Upper lobe of left lung (tissue), 6 donors: ENCODE results near the gene ALKBH5. TPM values are rescaled to one million over a fixed set of nuclear protein-coding genes. Genes with fewer than 3 reads are reported as not detected.

Experiments
- ATAC-seq, 2 donors: fragments of 200-7000 bp; cut with Tn5 transposase; one replicate each; pipeline ENCODE4 v1.9.1; 2022; ENCODE audit warnings: mild to moderate bottlenecking in 2 of 2, moderate library complexity in 2 of 2; ENCODE audit not compliant: low FRiP score in 2 of 2
- DNase-seq, 2 donors: peaks; one replicate each; pipeline ENCODE4 v3.0.0-alpha.2; 2019 to 2020
- H3K27ac ChIP-seq, 4 donors: fragments of 200-600 bp; sonication (generic); one replicate each; pipeline ENCODE4 v1.5.1; 2016 to 2019
- H3K27me3 ChIP-seq, 4 donors: fragments of 200-600 bp; sonication (generic); one replicate each; pipeline ENCODE4 v1.5.1; 2017 to 2019
- H3K36me3 ChIP-seq, 4 donors: fragments of 200-600 bp; sonication (generic); one replicate each; pipeline ENCODE4 v1.5.1; 2016 to 2019
- H3K4me1 ChIP-seq, 4 donors: fragments of 200-600 bp; sonication (generic); one replicate each; pipeline ENCODE4 v1.5.1; 2018 to 2019
- H3K4me3 ChIP-seq, 4 donors: fragments of 200-600 bp; sonication (generic); one replicate each; pipeline ENCODE4 v1.5.1; 2017 to 2019; ENCODE audit warnings: mild to moderate bottlenecking in 2 of 4, moderate library complexity in 1 of 4
- H3K9me3 ChIP-seq, 4 donors: fragments of 200-600 bp; sonication (generic); one replicate each; pipeline ENCODE4 v1.5.1; 2018 to 2019
- EP300 ChIP-seq, 4 donors: sonication (generic); formaldehyde crosslinking; IDR thresholded peaks; one replicate each; pipeline ENCODE4 v1.5.1; 2017; ENCODE audit warnings: antibody characterized with exemption in 4 of 4, control low read depth in 2 of 4
- POLR2A ChIP-seq, 4 donors: fragments of 450-650 bp; IDR thresholded peaks; one replicate each; pipeline ENCODE4 v1.5.1; 2016 to 2017; ENCODE audit warnings: antibody characterized with exemption in 4 of 4, mild to moderate bottlenecking in 2 of 4
- POLR2AphosphoS5 ChIP-seq, 2 donors: sonication (generic); formaldehyde crosslinking; IDR thresholded peaks; one replicate each; pipeline ENCODE4 v1.5.1; 2017; ENCODE audit warnings: antibody characterized with exemption in 2 of 2
- WGBS, 2 donors: methylation state at CpG; one replicate each; pipeline ENCODE4 v1.1.5; 2017 to 2018; 5-methylcytosine and 5-hydroxymethylcytosine counted together
- total RNA-seq, 6 donors: library from RNA; depleted of rRNA in 4 of 6; stranded (reverse); fragments of >200 nt in 4 of 6; gene quantifications; one replicate each; pipeline versions ENCODE4 v1.1.0 to v1.2.1, GENCODE V29; 2016 to 2021
- TF ChIP-seq, protein P1 (sequence below), 6 experiments: fragments of 450-650 bp in 4 of 6; fragments of 200-600 bp in 2 of 6; sonication (generic) in 2 of 6; IDR thresholded peaks; one replicate each; pipeline ENCODE4 v1.5.1; 2016 to 2019; ENCODE audit warnings: antibody characterized with exemption in 6 of 6
- donor health status: DM: no; HTN: no; CAD: no; lungs with moderate emphysema.
- donor health status: DM: no; HTN: yes; CAD: no; lungs with severe emphysema.

The ALKBH5 gene
- total RNA-seq, 6 donors from 2014 or later, result 63.9 to 112 (median 94.7) TPM

DNA sequence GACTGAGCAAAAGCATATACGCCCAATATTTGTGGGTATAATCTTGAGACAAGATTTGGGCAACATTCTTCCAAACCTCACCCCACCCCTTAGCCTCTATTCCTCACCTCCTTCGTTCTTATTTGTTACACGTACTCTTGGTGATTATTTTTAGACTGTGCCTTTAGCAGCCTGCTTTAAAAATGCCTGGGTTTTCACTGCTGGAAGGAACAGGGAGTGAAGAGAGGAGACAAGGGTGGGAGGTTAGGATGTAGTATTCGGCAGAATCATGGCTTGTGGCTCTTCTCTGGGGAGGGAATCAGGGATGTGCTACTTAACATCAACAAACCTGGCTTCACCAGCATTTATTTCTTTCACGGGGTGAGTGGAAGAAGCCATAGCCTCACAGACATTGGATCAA is 11.6 kb downstream of the ALKBH5 start:
- Histone ChIP-seq H3K36me3 (peaks cover 12 to 62% (median 46%) of the 10 kb centered on the region in 4 donors), H3K4me3 (no peak overlapping the region), H3K27me3 (no peaks in the 10 kb centered on the region), H3K4me1 (peaks cover 40 to 49% (median 45%) of the 10 kb centered on the region in 4 donors), H3K9me3 (no peaks in the 10 kb centered on the region), H3K27ac (no peak overlapping the region)
- DNase-seq (no peak), ATAC-seq (no peak)
- TF ChIP-seq, protein P1, sequence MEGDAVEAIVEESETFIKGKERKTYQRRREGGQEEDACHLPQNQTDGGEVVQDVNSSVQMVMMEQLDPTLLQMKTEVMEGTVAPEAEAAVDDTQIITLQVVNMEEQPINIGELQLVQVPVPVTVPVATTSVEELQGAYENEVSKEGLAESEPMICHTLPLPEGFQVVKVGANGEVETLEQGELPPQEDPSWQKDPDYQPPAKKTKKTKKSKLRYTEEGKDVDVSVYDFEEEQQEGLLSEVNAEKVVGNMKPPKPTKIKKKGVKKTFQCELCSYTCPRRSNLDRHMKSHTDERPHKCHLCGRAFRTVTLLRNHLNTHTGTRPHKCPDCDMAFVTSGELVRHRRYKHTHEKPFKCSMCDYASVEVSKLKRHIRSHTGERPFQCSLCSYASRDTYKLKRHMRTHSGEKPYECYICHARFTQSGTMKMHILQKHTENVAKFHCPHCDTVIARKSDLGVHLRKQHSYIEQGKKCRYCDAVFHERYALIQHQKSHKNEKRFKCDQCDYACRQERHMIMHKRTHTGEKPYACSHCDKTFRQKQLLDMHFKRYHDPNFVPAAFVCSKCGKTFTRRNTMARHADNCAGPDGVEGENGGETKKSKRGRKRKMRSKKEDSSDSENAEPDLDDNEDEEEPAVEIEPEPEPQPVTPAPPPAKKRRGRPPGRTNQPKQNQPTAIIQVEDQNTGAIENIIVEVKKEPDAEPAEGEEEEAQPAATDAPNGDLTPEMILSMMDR (IDR thresholded peaks at IDR 0.05), result no peak
- no peak for TF ChIP-seq EP300 (IDR thresholded peaks at IDR 0.05)
- TF ChIP-seq POLR2AphosphoS5 (IDR thresholded peaks at IDR 0.05), result no peak
- TF ChIP-seq POLR2A (IDR thresholded peaks at IDR 0.05), result no peak
- WGBS, 2 donors, result 88 to 94% methylated on average over 5 of the region's 5 CpGs

DNA sequence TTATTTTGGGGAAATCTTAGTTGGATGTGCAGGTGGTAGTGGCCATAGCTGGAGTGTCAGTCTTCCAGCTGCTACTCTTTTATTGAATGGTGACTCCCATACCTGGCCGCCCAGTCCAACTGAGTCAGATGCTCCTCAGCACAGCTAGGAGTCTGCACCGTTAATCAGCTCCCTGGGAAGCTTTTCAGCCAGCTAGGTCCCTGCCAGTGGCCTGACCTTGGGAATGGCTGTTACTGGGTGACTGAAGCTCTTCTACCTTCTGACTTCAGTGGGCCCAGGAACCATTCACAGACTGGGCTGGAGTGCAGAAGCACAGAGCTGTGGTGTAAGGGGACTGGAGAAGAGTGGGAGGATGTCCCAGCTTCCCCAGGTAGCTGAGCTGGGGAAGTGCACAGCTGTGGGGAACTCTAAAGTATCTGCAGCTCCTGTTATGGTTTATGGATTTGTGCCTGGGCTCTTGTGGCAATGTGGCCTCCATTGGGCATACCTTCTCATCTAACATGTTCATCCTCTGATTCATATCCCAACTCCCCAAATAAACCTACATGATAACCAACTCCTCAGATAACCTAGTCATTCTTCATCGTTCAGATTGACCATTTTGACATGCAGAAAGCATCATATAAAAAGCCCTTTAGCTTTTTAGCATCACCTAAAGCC is 14.0 kb downstream of the ALKBH5 start:
- TF ChIP-seq EP300 (IDR thresholded peaks at IDR 0.05) (no peak), POLR2AphosphoS5 (IDR thresholded peaks at IDR 0.05) (no peak), POLR2A (IDR thresholded peaks at IDR 0.05) (no peak)
- TF ChIP-seq, protein P1 (IDR thresholded peaks at IDR 0.05), result no peak
- Histone ChIP-seq H3K27ac (no peak overlapping the region), H3K27me3 (no peaks in the 10 kb centered on the region), H3K36me3 (peaks cover 12 to 75% (median 51%) of the 10 kb centered on the region in 4 donors), H3K9me3 (no peaks in the 10 kb centered on the region), H3K4me3 (no peak overlapping the region), H3K4me1 (peaks cover 22 to 33% (median 24%) of the 10 kb centered on the region in 4 donors)
- ATAC-seq, result no peak
- no peak for DNase-seq
- 87 to 98% methylated on average over 3 of the region's 3 CpGs for WGBS, 2 donors

- no peak overlapping the region for H3K4me3 ChIP-seq
- DNase-seq (no peak), ATAC-seq (no peak)
- no peak overlapping the region for H3K27ac ChIP-seq
- H3K4me1 ChIP-seq, result peaks cover 22 to 29% (median 24%) of the 10 kb centered on the region in 4 donors
- peaks cover 12 to 79% (median 51%) of the 10 kb centered on the region in 4 donors for H3K36me3 ChIP-seq
- no peaks in the 10 kb centered on the region for H3K27me3 ChIP-seq
- TF ChIP-seq, protein P1 (IDR thresholded peaks at IDR 0.05), result no peak
- no peak for TF ChIP-seq EP300 (IDR thresholded peaks at IDR 0.05)
- TF ChIP-seq POLR2AphosphoS5 (IDR thresholded peaks at IDR 0.05), result no peak
- no peak for TF ChIP-seq POLR2A (IDR thresholded peaks at IDR 0.05)
- 41 to 64% methylated on average over 1 to 4 of the region's 4 CpGs for WGBS, 2 donors
- no peaks in the 10 kb centered on the region for H3K9me3 ChIP-seq
These were observed 14.9 kb downstream of the ALKBH5 start for GRCh38 chr17:18198530-18198929.

DNA sequence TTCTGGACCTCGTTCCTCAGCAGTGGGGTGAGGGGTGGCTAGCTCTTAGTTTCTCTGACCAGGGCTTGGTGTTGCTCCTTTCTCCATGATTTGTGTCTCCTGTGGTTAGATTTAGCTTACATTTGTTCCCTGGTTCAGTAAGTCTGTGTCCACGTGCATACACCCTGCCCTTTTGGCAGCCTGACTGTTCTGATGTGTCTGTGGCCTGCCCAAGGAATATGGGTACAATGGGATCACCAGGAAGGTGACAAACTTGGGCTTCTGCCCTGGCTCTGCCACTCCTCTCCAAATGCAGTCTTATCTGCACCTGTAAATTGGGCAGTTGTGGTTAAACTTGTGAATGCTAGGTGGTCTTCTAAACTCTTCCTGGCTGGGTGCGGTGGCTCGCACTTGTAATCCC is 17.5 kb downstream of the ALKBH5 start:
- peaks cover 4 to 71% (median 44%) of the 10 kb centered on the region in 4 donors for H3K36me3 ChIP-seq
- DNase-seq (no peak), ATAC-seq (no peak)
- H3K9me3 ChIP-seq, result no peaks in the 10 kb centered on the region
- WGBS, 2 donors, result 80 to 88% methylated on average over 4 of the region's 4 CpGs
- peaks cover 22 to 26% (median 23%) of the 10 kb centered on the region in 4 donors for H3K4me1 ChIP-seq
- no peak overlapping the region for H3K4me3 ChIP-seq
- H3K27ac ChIP-seq, result no peak overlapping the region
- H3K27me3 ChIP-seq, result no peaks in the 10 kb centered on the region
- TF ChIP-seq EP300 (IDR thresholded peaks at IDR 0.05), result no peak
- TF ChIP-seq, protein P1 (IDR thresholded peaks at IDR 0.05), result no peak
- no peak for TF ChIP-seq POLR2A (IDR thresholded peaks at IDR 0.05)

- no peak overlapping the region for H3K4me3 ChIP-seq
- 74 to 80% methylated on average over 7 of the region's 7 CpGs for WGBS, 2 donors
- peaks cover 10 to 18% (median 14%) of the 10 kb centered on the region in 4 donors for H3K4me1 ChIP-seq
- DNase-seq (no peak), ATAC-seq (no peak)
- no peak for TF ChIP-seq POLR2A (IDR thresholded peaks at IDR 0.05)
- TF ChIP-seq, protein P1 (IDR thresholded peaks at IDR 0.05), result no peak
- H3K36me3 ChIP-seq, result peaks cover 20 to 71% (median 46%) of the 10 kb centered on the region in 4 donors
- H3K27ac ChIP-seq, result no peak overlapping the region
- no peaks in the 10 kb centered on the region for H3K27me3 ChIP-seq
- no peaks in the 10 kb centered on the region for H3K9me3 ChIP-seq
These were observed 19.7 kb downstream of the ALKBH5 start for GRCh38 chr17:18203308-18203707.
